ENCODE results near the gene DNAJB6.
A peak's percentile ranks its signal among the peaks of the same experiment; 100 is the strongest.
"Not testable (repeated sequence)": the region's sequence is repeated elsewhere in the genome, so short reads cannot be mapped to it uniquely, and the experiment has no call there.

The DNAJB6 gene

GRCh38 chr7:157438121-157439025 lies 101.6 kb downstream of the DNAJB6 start:
- DNase-seq, result no peak

DNA sequence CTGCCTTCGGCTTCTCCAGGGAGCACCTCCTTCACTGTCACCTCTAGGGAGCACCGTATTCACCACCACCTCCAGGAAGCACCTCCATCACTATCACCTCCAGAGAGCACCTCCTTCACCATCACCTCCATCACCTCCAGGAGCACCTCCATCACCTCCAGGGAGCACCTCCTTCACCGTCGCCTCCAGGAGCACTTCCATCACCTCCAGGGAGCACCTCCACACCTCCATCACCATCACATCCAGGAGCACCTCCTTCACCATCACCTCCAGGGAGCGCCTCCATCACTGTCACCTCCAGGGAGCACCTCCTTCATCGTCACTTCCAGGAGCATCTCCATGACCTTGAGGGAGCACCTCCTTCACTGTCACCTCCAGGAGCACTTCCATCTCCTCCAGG lies 102.3 kb downstream of the DNAJB6 start:
- no peak for DNase-seq

- DNase-seq, result no peak
Observed at GRCh38 chr7:157439761-157440160, 103.0 kb downstream of the DNAJB6 start.

- no peak for DNase-seq
Observed at GRCh38 chr7:157440346-157441022, 103.7 kb downstream of the DNAJB6 start.

DNA sequence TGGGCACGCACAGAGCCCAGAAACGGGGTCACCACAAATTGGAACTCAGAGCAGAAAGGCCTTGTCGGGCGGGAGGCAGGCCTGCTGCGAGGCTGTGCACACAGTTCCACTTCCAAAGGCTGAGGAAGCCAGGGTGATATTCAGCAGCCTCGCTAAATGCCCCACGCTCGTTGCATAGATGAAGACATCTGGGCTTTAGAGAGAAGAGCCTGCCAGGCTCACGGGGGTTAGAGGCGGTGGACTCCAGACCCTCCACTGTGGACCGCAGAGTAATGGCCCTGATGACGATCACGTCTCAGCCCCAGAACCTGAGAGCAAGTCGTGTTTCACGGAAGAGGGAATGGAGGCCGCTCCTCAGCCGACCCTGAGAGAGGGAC lies 104.2 kb downstream of the DNAJB6 start:
- DNase-seq, result no peak

GRCh38 chr7:157442456-157442855 lies 105.7 kb downstream of the DNAJB6 start:
- DNase-seq, result no peak

DNA sequence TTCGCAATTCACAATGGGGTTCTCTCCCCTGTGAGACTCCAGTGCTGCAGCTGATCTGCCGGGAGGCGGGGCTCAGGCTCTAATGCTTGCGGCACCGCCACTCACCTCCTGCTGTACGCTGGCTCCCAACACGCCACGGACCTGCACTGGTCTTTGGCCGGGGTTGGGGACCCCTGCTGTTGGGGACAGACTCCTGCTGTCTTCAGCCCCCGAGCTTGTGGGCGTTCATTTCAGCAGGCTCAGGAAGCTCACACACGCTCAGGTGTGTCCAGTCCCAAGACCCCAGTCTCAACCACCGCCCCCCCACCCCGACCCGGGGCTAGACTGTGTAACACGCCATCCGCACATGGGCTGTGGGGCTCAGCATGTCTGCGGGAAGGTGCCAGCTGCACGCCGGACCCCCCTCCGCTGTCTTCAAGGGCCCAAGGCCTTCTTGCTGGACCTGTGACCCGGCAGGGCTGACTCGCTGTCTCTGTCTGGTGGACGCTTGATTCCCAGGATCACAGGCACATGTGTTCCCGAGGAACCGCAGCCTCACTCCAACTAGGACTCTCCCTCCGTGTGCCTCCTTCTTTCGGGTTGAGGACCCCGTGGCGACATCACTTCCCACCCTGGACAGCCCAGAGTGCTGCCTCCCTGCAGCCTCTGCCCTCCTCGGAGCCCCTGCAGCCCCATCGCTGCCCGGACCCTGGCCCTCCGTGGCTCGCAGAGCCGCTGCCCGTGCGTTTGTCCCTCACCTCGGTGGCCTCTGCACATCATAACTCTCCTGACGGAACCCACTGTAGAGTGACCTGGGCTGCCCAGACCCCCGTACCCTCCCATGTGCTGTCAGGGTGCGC lies 106.4 kb downstream of the DNAJB6 start:
- no peak for DNase-seq

DNA sequence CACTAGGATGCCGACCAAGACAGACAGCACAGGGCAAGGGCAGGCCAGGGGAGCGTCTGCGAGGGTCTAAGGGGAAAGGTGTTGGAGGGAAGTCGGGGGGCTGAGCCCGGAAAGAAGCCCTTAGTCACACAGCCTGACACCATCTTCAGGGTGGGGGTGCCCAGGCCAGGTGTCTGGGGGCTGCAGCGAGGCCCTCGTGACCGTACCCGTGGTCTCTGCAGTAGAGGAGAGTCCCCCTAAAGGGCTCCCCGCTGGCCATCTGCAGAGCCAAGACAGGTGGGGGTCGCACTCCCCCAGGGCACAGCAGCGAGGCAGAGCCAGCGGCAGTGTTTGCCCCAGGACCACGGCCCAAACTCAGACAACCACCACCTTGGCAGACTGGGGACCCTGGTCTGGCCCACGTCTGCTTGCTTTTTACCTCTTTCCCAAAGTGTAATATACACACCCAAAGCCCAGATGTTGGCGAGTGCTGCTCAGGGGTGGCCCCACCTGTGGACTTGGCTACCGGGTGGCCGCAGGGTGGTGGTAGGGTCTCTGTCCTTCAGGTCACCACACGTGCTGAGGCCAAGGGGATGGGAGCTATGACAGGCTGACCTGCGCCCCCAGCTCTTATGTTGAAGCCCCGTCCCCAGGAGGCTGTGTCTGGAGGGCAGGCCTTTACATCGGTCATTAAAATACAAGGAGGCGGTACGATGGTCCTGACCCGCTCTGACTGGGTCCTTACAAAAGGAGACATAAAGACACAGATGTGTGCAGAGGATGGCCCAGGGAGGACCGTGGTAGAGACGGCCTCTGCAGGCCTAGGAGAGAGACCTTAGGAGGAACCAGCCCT lies 107.4 kb downstream of the DNAJB6 start:
- no peak for DNase-seq

DNA sequence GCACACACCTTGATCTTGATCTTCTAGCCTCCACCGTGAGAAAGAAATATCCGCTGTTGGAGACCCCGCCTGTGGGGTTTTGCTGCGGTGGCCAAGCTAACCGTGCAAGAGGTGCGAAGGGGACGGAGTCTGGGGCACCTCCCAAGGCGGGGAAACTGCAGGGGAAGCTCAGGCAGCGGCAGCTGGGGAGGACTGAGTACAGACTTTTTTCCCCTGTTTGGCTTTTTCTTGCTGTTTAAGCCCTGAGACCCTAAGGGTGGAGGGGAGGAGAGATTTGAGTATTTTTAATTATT lies 108.0 kb downstream of the DNAJB6 start:
- DNase-seq, result no peak

GRCh38 chr7:157445246-157445955 lies 108.6 kb downstream of the DNAJB6 start:
- no peak for DNase-seq

- no peak for DNase-seq
Observed at GRCh38 chr7:157445956-157446295, 109.1 kb downstream of the DNAJB6 start.

GRCh38 chr7:157446322-157446721 lies 109.5 kb downstream of the DNAJB6 start:
- no peak for DNase-seq

- not testable (repeated sequence) for DNase-seq
Observed at GRCh38 chr7:157454003-157454402, 117.2 kb downstream of the DNAJB6 start.

DNA sequence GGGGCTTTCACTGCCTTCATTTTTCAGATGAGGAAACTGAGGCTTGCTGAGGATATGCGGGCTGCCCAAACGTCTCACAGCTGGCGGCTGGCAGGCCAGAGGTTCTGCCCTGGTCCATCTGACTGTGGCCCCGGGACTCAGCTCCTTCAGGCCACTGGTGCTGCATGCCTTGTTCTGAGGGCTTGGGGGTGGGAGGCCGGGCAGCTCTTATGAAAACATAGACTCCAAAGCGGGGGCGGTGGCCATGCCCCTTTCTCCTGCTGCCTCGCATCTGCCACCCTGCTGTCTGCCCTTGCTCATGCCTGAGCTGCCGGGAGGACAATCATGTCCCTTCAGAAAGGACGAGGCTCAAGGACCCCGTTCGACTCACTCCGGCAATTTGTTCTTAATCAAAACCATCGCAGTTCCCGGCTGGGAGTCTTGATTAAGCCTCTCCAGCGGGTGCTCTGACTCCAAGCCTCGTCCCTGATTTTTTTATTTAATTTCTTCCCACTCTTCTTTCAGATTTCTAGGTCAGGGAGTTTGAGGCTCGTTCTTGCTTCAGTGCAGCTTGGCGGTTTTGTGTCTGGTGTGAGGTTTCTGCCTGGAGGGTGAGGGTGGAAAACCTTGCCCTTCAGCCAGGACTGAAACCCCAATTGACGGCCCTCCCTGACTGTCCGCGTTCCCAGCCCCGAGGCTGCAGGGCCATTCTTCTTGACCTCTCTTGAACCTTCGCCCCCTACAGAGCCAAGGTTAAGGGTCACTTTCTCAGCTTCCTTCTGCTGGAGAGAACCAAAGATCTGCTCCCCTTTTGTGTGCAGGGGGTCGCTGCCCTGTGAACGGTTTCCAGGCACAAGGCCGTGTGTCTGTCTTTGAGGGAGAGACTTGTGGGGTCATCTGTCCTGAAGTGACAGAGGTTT lies 120.8 kb downstream of the DNAJB6 start:
- no peak for DNase-seq

DNA sequence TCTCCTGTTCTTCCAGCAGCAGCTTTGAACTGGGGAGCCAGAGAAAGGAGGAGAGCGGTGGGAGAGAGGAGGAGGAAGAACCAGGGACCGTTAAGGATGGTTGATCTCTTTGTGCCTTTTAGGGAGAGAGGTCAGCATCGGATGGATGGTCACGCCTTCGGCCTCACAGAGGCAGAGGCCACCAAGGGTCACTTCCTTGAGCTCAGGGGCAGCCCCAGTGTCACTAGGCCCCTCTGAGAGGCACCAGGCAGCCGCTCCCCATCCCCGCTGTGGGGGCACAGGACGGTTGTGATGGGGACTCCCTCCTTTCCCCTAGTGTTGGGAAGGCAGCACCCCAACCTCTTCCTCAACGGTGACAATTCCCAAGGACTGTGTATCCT lies 121.4 kb downstream of the DNAJB6 start:
- no peak for DNase-seq

- DNase-seq, result no peak
Observed at GRCh38 chr7:157459966-157460365, 123.2 kb downstream of the DNAJB6 start.

DNA sequence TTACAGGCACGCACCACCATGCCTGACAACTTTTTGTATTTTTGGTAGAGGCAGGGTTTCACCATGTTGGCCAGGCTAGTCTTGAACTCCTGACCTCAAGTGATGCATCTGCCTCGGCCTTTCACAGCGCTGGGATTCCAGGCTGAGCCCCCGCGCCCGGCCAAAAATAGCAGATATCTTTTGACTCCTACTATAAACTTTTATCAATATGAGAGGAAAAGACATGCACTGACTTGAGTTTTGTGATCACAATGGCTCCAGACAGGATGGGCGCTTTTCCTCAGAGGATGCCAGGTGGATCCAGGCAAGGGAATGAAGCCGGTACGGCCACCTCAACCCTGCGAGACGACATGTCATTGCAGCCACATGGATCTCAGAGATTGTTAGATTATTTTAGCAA lies 123.9 kb downstream of the DNAJB6 start:
- DNase-seq, result no peak

GRCh38 chr7:157461573-157462418 lies 125.0 kb downstream of the DNAJB6 start:
- DNase-seq, result no peak

DNA sequence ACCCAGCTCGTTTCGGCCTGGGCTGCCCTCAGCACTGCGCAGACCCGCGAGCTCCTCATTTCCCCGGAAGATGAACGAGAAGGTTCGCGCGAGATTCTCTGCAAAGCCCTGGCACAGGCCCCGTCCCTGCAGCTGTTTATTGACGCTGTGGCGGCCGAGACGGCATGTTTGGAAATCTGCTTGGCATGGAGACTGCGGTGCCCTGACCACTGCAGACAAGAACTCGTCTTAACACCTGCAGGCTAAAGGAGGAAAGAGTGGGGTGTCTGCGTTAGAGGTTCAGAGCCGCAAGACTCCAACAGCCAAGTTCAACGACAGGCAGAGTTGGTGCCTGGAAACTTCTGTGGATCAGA lies 125.6 kb downstream of the DNAJB6 start:
- peak in 1 of 56 donors; percentile 20 for DNase-seq
